ENCODE measurements around the gene TSHZ1.

- TF ChIP-seq CTCF (IDR thresholded peaks at IDR 0.05): no peak
- no peak for TF ChIP-seq NRF1 (IDR thresholded peaks at IDR 0.05; ENCODE audit: low read depth, low read length)
- TF ChIP-seq RFX5 (IDR thresholded peaks at IDR 0.05; ENCODE audit: low read length): no peak
- TF ChIP-seq POLR2AphosphoS5 (IDR thresholded peaks at IDR 0.05; ENCODE audit: low read depth, low read length): no peak
- TF ChIP-seq RAD21 (IDR thresholded peaks at IDR 0.05; ENCODE audit: low read length): no peak
- no peak for TF ChIP-seq FOSL2 (IDR thresholded peaks at IDR 0.05; ENCODE audit: borderline replicate concordance, low read depth)
- TF ChIP-seq JUND (IDR thresholded peaks at IDR 0.05): no peak
Measured at GRCh38 chr18:75167137-75167536, 43.5 kb upstream of the TSHZ1 start.

All from SK-N-SH (cell line).